CD4-positive, alpha-beta T cell (primary cell): ENCODE measurements around the gene SBNO2. TPM values are rescaled to one million over a fixed set of nuclear protein-coding genes. Genes with fewer than 3 reads are reported as not detected.

Experiments used
- ATAC-seq: fragments of 200-7000 bp; cut with Tn5 transposase; one replicate; pipeline ENCODE4 v1.10.0; 2022; ENCODE audit warnings: mild to moderate bottlenecking; ENCODE audit not compliant: poor library complexity
- CTCF ChIA-PET: fragments of 350-600 bp; sonication (Branson Sonifier 250); formaldehyde crosslinking; loops from one replicate; lab custom pipeline; 2021; ENCODE audit warnings: antibody characterized with exemption, inconsistent platforms; lab: Charles Lee
- POLR2A ChIA-PET: fragments of 350-600 bp; sonication (Branson Sonifier 250); formaldehyde crosslinking; loops from one replicate; lab custom pipeline; 2021; ENCODE audit warnings: antibody characterized with exemption, inconsistent platforms; lab: Charles Lee
- DNase-seq, 14 experiments: peaks; one replicate each; pipeline ENCODE4 v3.0.0-alpha.2; 2013 to 2020; ENCODE audit warnings: mixed read lengths in 2 of 14
- H3K27ac ChIP-seq, 2 donors: one replicate each; pipeline versions ENCODE4 v1.5.1 to v1.7.0; 2013; ENCODE audit warnings: low read length in 2 of 2, low read depth in 1 of 2, mild to moderate bottlenecking in 1 of 2
- H3K27me3 ChIP-seq, 2 experiments: 1 replicate in 1 of 2; 2 replicates in 1 of 2; pipeline versions ENCODE4 v1.6.1 to v1.7.0; 2013; ENCODE audit warnings: low read length in 2 of 2, control low read depth in 1 of 2, mild to moderate bottlenecking in 1 of 2, moderate library complexity in 1 of 2; ENCODE audit not compliant: insufficient read depth in 2 of 2, control insufficient read depth in 1 of 2
- H3K36me3 ChIP-seq: one replicate; pipeline ENCODE4 v1.6.1; 2013; ENCODE audit warnings: low read length, control low read depth; ENCODE audit not compliant: insufficient read depth
- H3K4me1 ChIP-seq: one replicate; pipeline ENCODE4 v1.6.1; 2013; ENCODE audit warnings: low read length, control low read depth; ENCODE audit not compliant: insufficient read depth
- H3K4me3 ChIP-seq: one replicate; pipeline ENCODE4 v1.5.1; 2013; ENCODE audit warnings: mild to moderate bottlenecking, low read length, moderate library complexity
- H3K9me3 ChIP-seq, 2 experiments: 1 replicate in 1 of 2; 2 replicates in 1 of 2; pipeline versions ENCODE4 v1.6.1 to v1.7.0; 2013; ENCODE audit warnings: low read length in 2 of 2, mild to moderate bottlenecking in 2 of 2, control low read depth in 1 of 2, moderate library complexity in 1 of 2; ENCODE audit not compliant: control insufficient read depth in 1 of 2, insufficient read depth in 1 of 2
- H3K27ac Mint-ChIP-seq: one replicate; pipeline ENCODE4 v1.8.0; 2020; ENCODE audit warnings: mixed read lengths
- H3K27me3 Mint-ChIP-seq: one replicate; pipeline ENCODE4 v1.8.0; 2021; ENCODE audit warnings: mixed read lengths
- H3K36me3 Mint-ChIP-seq: one replicate; pipeline ENCODE4 v1.8.0; 2021; ENCODE audit warnings: low read depth, mixed read lengths
- H3K4me1 Mint-ChIP-seq: one replicate; pipeline ENCODE4 v1.8.0; 2021; ENCODE audit warnings: low read depth, mixed read lengths
- H3K4me3 Mint-ChIP-seq: one replicate; pipeline ENCODE4 v1.8.0; 2020; ENCODE audit warnings: mild to moderate bottlenecking, mixed read lengths
- H3K9me3 Mint-ChIP-seq: one replicate; pipeline ENCODE4 v1.8.0; 2020; ENCODE audit warnings: mixed read lengths
- intact Hi-C, 2 experiments: fragments of 100-400 bp; cut with DNase I in 1 of 2; cut with micrococcal nuclease in 1 of 2; formaldehyde crosslinking; loops; one replicate each; pipeline versions ENCODE4 v1.15.1 to v1.9.0; 2023 to 2025; cut with DNase I, micrococcal nuclease
- total RNA-seq, 174 experiments: library from RNA in 2 of 174; stranded (reverse) in 2 of 174; gene quantifications; one replicate each; pipeline ENCODE4 v1.2.3 and lab custom pipeline; 2021 to 2026
- TF ChIP-seq, protein P1 (sequence below): fragments of 200-600 bp; IDR thresholded peaks from one replicate; pipeline ENCODE4 v1.8.0; 2022; ENCODE audit warnings: antibody characterized with exemption, mild to moderate bottlenecking

Gene SBNO2
- total RNA-seq, 2 experiments from 2014 or later: 126 to 137 TPM

DNA sequence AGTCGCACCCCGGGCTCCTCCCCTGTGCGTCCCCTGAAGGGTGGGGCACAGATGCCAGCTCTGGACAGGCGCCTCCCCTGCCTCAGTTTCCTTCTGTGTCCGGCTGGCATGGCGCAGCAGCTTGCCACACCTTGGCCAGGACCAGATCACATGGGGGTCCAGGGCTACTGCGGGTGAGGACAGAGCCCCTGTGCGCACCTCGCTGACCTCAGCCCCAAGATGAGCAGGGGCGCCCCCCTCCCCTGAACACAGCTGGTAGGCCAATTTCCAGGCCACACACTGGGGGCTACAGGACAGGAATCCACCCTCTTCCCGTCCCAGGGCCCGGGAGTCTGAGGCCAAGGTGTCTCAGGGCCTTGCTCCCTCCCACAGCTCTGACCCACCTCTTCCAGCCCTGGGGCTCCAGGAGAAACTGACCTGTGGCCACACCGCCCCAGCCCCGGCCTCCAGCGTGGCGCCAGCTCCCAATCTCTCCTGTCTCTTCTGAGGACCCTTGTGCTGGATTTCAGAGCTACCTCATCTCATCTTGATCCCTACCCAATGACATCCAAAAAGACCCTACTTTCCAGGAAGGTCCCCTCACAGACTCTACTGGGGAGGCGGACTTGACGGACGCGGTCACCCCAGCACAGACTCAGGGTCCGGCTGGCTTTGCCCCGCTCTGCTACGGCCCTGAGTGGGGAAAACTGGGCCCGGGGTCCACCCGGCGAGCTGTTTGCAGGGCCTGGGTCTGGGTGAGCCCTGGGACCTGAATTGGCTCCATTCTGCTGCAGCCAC lies 28.2 kb downstream of the SBNO2 start:
- POLR2A ChIA-PET: no interaction called here

DNA sequence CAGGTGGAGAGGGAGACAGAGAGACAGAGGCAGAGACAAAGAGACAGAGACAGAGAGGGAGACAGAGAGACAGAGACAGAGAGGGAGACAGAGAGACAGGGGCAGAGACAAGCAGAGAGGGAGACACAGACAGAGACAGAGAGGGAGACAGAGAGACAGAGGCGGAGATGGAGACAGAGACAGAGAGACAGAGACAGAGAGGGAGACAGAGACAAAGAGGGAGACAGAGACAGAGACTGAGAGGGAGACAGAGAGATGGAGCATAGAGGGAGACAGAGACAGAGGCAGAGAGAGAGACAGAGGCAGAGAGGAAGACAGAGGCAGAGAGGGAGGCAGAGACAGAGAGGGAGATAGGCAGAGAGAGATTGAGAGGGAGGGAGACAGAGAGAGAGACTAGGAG lies 29.3 kb downstream of the SBNO2 start:
- DNase-seq (no peak), ATAC-seq (no peak)
- no peaks in the 10 kb centered on the region for H3K27me3 ChIP-seq
- H3K4me3 ChIP-seq: no peak overlapping the region
- intact Hi-C loops: no loop called here
- Mint-ChIP-seq H3K4me3 (no peak overlapping the region), H3K27ac (no peak overlapping the region), H3K36me3 (peaks cover 34% of the 10 kb centered on the region), H3K4me1 (no peaks in the 10 kb centered on the region), H3K27me3 (no peaks in the 10 kb centered on the region), H3K9me3 (no peaks in the 10 kb centered on the region)
- H3K36me3 ChIP-seq: peaks cover 25% of the 10 kb centered on the region
- ChIA-PET POLR2A (no interaction called here), CTCF (no interaction called here)
- peaks cover 0 to 16% of the 10 kb centered on the region in 2 experiments for H3K9me3 ChIP-seq
- TF ChIP-seq, protein P1, sequence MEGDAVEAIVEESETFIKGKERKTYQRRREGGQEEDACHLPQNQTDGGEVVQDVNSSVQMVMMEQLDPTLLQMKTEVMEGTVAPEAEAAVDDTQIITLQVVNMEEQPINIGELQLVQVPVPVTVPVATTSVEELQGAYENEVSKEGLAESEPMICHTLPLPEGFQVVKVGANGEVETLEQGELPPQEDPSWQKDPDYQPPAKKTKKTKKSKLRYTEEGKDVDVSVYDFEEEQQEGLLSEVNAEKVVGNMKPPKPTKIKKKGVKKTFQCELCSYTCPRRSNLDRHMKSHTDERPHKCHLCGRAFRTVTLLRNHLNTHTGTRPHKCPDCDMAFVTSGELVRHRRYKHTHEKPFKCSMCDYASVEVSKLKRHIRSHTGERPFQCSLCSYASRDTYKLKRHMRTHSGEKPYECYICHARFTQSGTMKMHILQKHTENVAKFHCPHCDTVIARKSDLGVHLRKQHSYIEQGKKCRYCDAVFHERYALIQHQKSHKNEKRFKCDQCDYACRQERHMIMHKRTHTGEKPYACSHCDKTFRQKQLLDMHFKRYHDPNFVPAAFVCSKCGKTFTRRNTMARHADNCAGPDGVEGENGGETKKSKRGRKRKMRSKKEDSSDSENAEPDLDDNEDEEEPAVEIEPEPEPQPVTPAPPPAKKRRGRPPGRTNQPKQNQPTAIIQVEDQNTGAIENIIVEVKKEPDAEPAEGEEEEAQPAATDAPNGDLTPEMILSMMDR: no peak
- peaks cover 9% of the 10 kb centered on the region for H3K4me1 ChIP-seq
- no peak overlapping the region for H3K27ac ChIP-seq

More for the DNA sequence above, 28.2 kb downstream of the SBNO2 start:
- no peak overlapping the region for H3K27ac ChIP-seq
- DNase-seq (no peak), ATAC-seq (no peak)
- H3K4me1 ChIP-seq: peaks cover 15% of the 10 kb centered on the region
- CTCF ChIA-PET: no interaction called here
- Mint-ChIP-seq H3K36me3 (peaks cover 34% of the 10 kb centered on the region), H3K27me3 (no peaks in the 10 kb centered on the region), H3K9me3 (no peaks in the 10 kb centered on the region), H3K4me3 (no peak overlapping the region), H3K4me1 (no peaks in the 10 kb centered on the region), H3K27ac (no peak overlapping the region)
- H3K9me3 ChIP-seq: peaks cover 0 to 9% of the 10 kb centered on the region in 2 experiments
- peaks cover 30% of the 10 kb centered on the region for H3K36me3 ChIP-seq
- intact Hi-C loops: no loop called here
- no peak overlapping the region for H3K4me3 ChIP-seq
- TF ChIP-seq, protein P1: no peak
- no peaks in the 10 kb centered on the region for H3K27me3 ChIP-seq

DNA sequence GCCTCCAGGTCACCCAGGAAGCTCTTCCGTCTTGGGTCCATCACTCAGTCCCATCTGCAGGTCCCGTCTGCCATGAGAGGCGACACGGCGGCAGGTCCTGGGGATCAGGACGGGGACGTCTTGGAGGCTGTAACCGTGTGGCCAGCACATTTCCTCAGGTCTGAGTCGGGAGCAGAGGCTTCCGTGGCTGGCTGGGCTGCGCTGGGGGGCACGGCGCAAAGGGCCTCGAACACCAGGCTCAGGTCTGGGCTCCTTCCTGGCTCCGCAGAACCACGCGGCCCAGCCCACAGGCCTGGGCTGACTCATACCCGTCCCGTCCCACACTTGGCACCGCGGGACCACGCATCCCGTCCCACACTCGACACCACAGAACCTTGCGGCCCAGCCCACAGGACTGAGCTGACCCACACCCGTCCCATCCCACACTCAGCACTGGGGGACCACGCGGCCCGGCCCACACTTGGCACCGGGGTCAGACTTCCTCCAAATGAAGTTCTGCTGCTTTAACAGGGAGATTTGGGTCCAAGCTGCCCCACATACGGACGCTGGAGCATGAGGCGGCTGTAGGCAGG lies 30.2 kb downstream of the SBNO2 start:
- no peak overlapping the region for H3K4me3 Mint-ChIP-seq
- TF ChIP-seq, protein P1: no peak
- no peak overlapping the region for H3K4me3 ChIP-seq
- no peaks in the 10 kb centered on the region for H3K27me3 Mint-ChIP-seq
- H3K9me3 ChIP-seq: peaks cover 0 to 16% of the 10 kb centered on the region in 2 experiments
- intact Hi-C loops: no loop called here
- no peaks in the 10 kb centered on the region for H3K27me3 ChIP-seq
- ChIA-PET POLR2A (no interaction called here), CTCF (no interaction called here)
- H3K4me1 ChIP-seq: peaks cover under 1% of the 10 kb centered on the region
- DNase-seq (no peak), ATAC-seq (no peak)
- no peak overlapping the region for H3K27ac Mint-ChIP-seq
- no peaks in the 10 kb centered on the region for H3K9me3 Mint-ChIP-seq
- no peak overlapping the region for H3K27ac ChIP-seq
- peaks cover 39% of the 10 kb centered on the region for H3K36me3 Mint-ChIP-seq
- peaks cover 18% of the 10 kb centered on the region for H3K36me3 ChIP-seq
- no peaks in the 10 kb centered on the region for H3K4me1 Mint-ChIP-seq
